22Rv1 (cell line): Measurements from ENCODE around the gene NCK1.

Source experiments
- H3K27ac ChIP-seq: fragments of 450-650 bp; 2 replicates; pipeline ENCODE4 v1.5.1; 2017
- ZFX ChIP-seq: fragments of 450-650 bp; IDR thresholded peaks from 2 replicates; pipeline ENCODE4 v1.6.1; 2017; ENCODE audit warnings: antibody characterized with exemption, borderline replicate concordance
- TF ChIP-seq, protein P1 (sequence below): fragments of 450-650 bp; IDR thresholded peaks from 2 replicates; pipeline ENCODE4 v1.5.1; 2017; ENCODE audit warnings: mild to moderate bottlenecking

Gene NCK1

DNA sequence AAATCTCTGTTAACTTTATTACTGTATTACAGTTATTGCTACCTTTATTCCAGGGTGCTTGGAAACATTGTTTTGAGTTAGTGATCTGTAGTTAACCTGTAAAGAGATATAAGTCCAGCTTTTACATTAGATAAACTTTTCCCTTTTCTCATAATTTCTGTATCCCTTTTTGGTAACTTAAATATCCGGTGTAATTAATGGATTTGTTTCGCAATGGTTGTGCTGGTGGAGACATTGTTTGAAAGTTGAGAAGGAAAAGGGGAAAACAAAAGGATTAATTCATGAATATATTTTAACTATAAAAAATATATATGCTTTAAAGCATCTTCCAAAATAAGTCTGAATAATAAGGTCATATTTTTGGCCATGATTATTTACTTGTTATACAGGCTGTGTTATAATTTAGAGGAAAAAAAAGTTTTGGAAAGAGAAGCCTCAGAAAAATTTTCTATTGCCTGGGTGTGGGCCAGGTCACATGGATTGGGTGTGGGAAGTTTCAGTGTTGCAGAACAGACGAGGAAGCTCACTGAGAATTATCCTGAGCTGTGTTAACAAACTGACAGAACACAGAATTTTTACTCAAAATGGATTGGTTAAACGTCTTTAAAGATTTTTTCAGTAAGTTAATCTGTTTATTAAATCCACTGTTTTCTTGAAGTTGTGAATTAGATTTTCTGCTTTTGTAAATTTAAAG lies 68.1 kb downstream of the NCK1 start:
- H3K27ac ChIP-seq: no peak overlapping the region
- TF ChIP-seq, protein P1, sequence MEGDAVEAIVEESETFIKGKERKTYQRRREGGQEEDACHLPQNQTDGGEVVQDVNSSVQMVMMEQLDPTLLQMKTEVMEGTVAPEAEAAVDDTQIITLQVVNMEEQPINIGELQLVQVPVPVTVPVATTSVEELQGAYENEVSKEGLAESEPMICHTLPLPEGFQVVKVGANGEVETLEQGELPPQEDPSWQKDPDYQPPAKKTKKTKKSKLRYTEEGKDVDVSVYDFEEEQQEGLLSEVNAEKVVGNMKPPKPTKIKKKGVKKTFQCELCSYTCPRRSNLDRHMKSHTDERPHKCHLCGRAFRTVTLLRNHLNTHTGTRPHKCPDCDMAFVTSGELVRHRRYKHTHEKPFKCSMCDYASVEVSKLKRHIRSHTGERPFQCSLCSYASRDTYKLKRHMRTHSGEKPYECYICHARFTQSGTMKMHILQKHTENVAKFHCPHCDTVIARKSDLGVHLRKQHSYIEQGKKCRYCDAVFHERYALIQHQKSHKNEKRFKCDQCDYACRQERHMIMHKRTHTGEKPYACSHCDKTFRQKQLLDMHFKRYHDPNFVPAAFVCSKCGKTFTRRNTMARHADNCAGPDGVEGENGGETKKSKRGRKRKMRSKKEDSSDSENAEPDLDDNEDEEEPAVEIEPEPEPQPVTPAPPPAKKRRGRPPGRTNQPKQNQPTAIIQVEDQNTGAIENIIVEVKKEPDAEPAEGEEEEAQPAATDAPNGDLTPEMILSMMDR: no peak
- no peak for TF ChIP-seq ZFX

DNA sequence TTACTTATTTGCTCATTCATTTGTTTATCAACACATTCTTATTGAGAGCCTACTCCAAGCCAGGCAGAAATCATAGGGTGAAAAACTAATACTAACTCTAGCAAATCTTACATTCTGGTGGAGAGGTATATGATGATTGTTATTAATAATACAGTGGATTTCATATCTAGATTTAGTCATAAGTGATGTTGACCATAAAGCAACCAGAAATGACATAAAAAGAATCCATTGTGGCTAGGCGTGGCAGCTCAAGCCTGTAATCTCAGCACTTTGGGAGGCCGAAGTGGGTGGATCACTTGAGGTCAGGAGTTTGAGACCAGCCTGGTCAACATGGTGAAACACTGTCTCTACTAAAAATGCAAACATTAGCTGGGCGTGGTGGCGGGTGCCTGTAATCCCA lies 69.6 kb downstream of the NCK1 start:
- H3K27ac ChIP-seq: no peak overlapping the region
- TF ChIP-seq ZFX: no peak
- TF ChIP-seq, protein P1: no peak

DNA sequence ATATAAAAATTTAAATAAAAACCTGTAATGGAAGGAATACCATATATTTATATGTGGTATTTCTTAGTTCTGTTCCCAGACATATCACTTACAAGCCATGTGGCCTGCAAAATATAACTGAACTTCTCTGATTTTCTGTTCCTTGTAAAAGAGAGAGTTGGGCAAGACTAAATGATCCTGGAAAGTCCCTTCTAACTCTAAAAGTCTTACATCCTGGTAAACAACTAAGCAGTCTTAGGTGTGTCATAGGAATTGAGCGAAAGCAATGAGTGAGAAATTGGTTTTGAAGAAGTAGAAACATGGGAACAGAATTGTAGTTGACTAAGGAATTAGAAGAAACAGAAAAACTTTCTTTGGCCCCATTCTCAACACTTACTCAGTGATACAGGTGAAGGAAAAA lies 70.5 kb downstream of the NCK1 start:
- no peak overlapping the region for H3K27ac ChIP-seq
- TF ChIP-seq, protein P1: no peak
- TF ChIP-seq ZFX: no peak

DNA sequence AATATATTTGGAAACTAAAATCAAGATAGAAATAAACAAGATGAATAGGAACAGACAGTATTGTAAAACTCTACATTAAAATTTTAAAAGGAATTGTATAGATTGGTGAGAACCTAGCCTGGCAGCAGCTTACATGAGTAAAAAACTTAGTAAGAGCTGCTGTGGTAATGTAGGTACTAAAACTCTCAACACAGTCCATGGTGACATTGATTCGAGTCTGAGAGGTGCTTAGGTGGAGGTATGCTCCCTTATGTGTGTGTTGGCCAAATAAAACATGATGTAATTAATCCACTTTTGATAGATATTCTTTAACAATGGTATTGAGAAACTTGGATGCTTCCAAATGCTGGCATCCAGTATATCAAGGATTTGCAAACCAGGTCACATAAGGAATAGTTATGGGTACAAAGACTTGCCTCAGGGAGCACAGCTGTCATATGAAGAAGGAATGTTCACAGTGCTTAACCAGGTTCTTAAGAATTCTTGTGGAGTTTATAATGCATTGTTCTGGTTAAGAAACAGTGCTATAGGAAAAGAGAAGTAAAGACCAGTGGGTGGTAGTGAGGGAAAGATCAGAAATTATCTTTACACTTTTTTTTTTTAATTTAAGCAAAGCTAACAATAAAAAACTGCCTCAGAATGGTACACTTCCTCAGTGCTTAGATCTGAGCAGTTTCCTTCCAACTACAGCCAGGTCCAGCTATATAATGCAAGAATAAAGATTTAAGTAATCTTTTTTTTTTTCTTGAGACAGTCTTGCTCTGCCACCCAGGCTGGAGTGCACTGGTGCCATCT lies 71.2 kb downstream of the NCK1 start:
- no peak for TF ChIP-seq ZFX
- TF ChIP-seq, protein P1: no peak
- no peak overlapping the region for H3K27ac ChIP-seq

DNA sequence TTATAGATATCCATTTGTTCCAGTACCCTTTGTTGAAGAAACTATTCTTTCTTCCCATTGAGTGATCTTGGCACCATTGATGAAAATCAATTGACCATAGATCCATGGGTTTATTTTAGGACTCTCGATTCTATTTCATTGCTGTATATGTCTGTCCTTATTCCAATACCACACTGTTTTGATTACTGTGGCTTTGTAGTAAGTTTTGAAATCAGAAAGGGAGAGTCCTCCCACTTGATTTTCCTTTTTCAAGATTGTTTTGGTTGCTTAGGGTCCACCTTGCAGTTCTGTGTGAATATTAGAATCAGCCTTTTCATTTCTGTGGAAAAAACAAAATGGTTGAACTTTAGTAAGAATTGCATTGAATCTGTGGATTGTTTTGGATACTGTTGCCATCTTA lies 75.2 kb downstream of the NCK1 start:
- H3K27ac ChIP-seq: no peak overlapping the region
- TF ChIP-seq, protein P1: no peak
- no peak for TF ChIP-seq ZFX

DNA sequence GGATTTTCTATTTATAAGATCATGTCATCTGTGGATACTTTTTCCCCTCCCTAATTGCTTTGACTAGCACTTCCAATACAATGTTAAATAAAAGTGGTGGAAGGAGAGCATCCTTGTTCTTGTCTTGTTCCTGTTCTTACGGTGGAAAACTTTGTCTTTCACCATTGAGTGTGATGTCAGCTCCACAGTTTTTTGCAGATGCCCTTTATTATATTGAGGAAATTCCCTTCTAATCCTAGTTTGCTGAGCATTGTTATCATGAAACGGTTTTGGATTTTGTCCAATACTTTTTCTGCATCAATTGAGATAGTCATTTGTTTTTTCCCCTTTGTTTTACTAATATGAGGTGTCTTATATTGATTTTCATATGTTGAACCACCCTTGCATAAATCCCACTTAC lies 75.8 kb downstream of the NCK1 start:
- no peak for TF ChIP-seq ZFX
- TF ChIP-seq, protein P1: no peak
- H3K27ac ChIP-seq: no peak overlapping the region

DNA sequence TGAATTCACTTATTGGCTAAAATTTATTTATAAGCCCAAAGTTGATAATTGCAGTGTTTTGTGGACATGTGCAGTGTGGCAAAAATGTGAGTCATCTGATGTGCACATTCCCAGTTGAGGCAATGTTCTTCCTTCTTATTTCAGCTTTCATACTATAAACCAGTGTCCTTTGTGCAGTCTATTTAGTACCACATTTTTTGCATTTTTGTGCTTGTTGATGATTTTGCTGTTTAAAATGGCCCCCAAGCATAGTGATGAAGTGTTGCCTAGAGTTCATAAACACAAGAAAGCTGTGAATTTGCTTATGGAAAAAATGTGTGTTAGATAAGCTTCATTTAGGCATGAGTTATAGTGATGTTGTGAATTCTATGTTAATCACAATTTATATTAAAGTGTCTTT lies 76.3 kb downstream of the NCK1 start:
- TF ChIP-seq ZFX: no peak
- TF ChIP-seq, protein P1: no peak
- no peak overlapping the region for H3K27ac ChIP-seq
